HepG2 (cell line): Measurements from ENCODE around the gene ATG7. TPM values are rescaled to one million over a fixed set of nuclear protein-coding genes. Genes with fewer than 3 reads are reported as not detected.

ENCODE experiments used
- ATAC-seq: fragments of 200-7000 bp; cut with Tn5 transposase; 3 replicates; pipeline ENCODE4 v1.9.1; 2020; ENCODE audit warnings: mild to moderate bottlenecking, moderate library complexity
- BruUV-seq: library from RNA; stranded (reverse); fragments of 400-500 nt; replicated peaks from 2 replicates; lab custom pipeline; 2021; lab: Mats Ljungman, UMichigan
- CTCF ChIA-PET: fragments of 300-600 bp; formaldehyde crosslinking; extraction: SDS; loops from one replicate; lab custom pipeline; 2021; ENCODE audit warnings: low total read pairs, inconsistent platforms, low intra/inter-chr PET ratio; lab: Yijun Ruan, JAX
- POLR2A ChIA-PET: fragments of 350-600 bp; sonication (Branson Sonifier 250); formaldehyde crosslinking; loops from one replicate; lab custom pipeline; 2020; ENCODE audit warnings: antibody characterized with exemption, inconsistent platforms; lab: Yijun Ruan, JAX
- DNase-seq: peaks from one replicate; pipeline ENCODE4 v3.0.0-alpha.2; 2015; ENCODE audit warnings: low spot score
- FAIRE-seq: peaks from 3 replicates; lab custom pipeline; 2011; peaks lifted over from hg19 to GRCh38; lab: Jason Lieb, UNC
- H2AFZ ChIP-seq: one replicate; pipeline ENCODE4 v1.6.1; 2011; ENCODE audit warnings: low read length, inconsistent platforms
- H3K27ac ChIP-seq: fragments of 300-600 bp; 3 replicates; pipeline ENCODE4 v1.8.0; 2011; ENCODE audit warnings: mixed run types, mild to moderate bottlenecking, mixed read lengths, low read length, inconsistent platforms; ENCODE audit not compliant: insufficient read depth; ENCODE audit errors: extremely low read length
- H3K27me3 ChIP-seq, 2 experiments: fragments of 200-600 bp in 1 of 2; 2 replicates in 1 of 2; 3 replicates in 1 of 2; pipeline versions ENCODE4 v1.6.0 to v1.8.0; 2011; ENCODE audit warnings: low read length in 2 of 2, mild to moderate bottlenecking in 2 of 2, moderate library complexity in 2 of 2, inconsistent platforms in 1 of 2; ENCODE audit not compliant: insufficient read depth in 2 of 2, control insufficient read depth in 1 of 2
- H3K36me3 ChIP-seq, 2 experiments: fragments of 200-600 bp in 1 of 2; replicated peaks in 1 of 2; 2 replicates in 1 of 2; 3 replicates in 1 of 2; pipeline versions ENCODE4 v1.5.1 to v1.8.0; 2011; ENCODE audit warnings: low read length in 2 of 2, inconsistent platforms in 1 of 2; ENCODE audit not compliant: insufficient read depth in 2 of 2, control insufficient read depth in 1 of 2
- H3K4me1 ChIP-seq: 2 replicates; pipeline ENCODE4 v1.5.1; 2012; ENCODE audit warnings: low read length, inconsistent platforms; ENCODE audit not compliant: insufficient read depth
- H3K4me2 ChIP-seq: 2 replicates; pipeline ENCODE4 v1.6.0; 2011; ENCODE audit warnings: low read depth, low read length, inconsistent platforms
- H3K4me3 ChIP-seq, 3 experiments: fragments of 200-600 bp in 1 of 3; sonication (generic), shearing (Covaris generic) in 1 of 3; replicated peaks in 1 of 3; 2 replicates each; pipeline ENCODE4 v1.5.1; 2011 to 2016; ENCODE audit warnings: low read length in 3 of 3, inconsistent platforms in 2 of 3, low read depth in 2 of 3, mild to moderate bottlenecking in 2 of 3, control low read depth in 1 of 3, mixed read lengths in 1 of 3; ENCODE audit not compliant: insufficient read depth in 1 of 3
- H3K79me2 ChIP-seq: one replicate; pipeline ENCODE4 v1.6.1; 2011; ENCODE audit warnings: low read length, inconsistent platforms; ENCODE audit not compliant: insufficient read depth
- H3K9ac ChIP-seq: 2 replicates; pipeline ENCODE4 v1.6.0; 2011; ENCODE audit warnings: mild to moderate bottlenecking, low read depth, low read length, inconsistent platforms; ENCODE audit not compliant: insufficient read depth
- H3K9me3 ChIP-seq: 2 replicates; pipeline ENCODE4 v1.5.1; 2012; ENCODE audit warnings: mild to moderate bottlenecking, low read length
- H4K20me1 ChIP-seq: 2 replicates; pipeline ENCODE4 v1.6.0; 2011; ENCODE audit warnings: inconsistent platforms, mild to moderate bottlenecking, low read length, moderate library complexity; ENCODE audit not compliant: insufficient read depth
- AGO2 ChIP-seq: fragments of 200-400 bp; formaldehyde crosslinking; optimal IDR thresholded peaks from 2 replicates; pipeline ENCODE3; 2017; ENCODE audit warnings: mild to moderate bottlenecking, low read depth, low read length, moderate library complexity
- EHMT2 ChIP-seq: fragments of 200-600 bp; sonication (generic); IDR thresholded peaks from 2 replicates; pipeline ENCODE4 v1.7.0; 2017; ENCODE audit warnings: antibody characterized with exemption, low read depth, low read length, borderline replicate concordance
- FOXK2 ChIP-seq: fragments of 450-650 bp; IDR thresholded peaks from 2 replicates; pipeline ENCODE4 v1.6.1; 2016
- JARID2 ChIP-seq: sonication (generic); formaldehyde crosslinking; IDR thresholded peaks from 2 replicates; pipeline ENCODE4 v1.8.1; 2023; ENCODE audit warnings: missing genetic modification reagents, inconsistent platforms; ENCODE audit not compliant: insufficient replicate concordance
- PREB ChIP-seq: sonication (generic); formaldehyde crosslinking; IDR thresholded peaks from 2 replicates; pipeline ENCODE4 v1.4.0; 2020; ENCODE audit warnings: missing genetic modification reagents
- SMARCE1 ChIP-seq: fragments of 450-650 bp; IDR thresholded peaks from 2 replicates; pipeline ENCODE4 v1.6.1; 2017; ENCODE audit warnings: borderline replicate concordance
- TAF1 ChIP-seq: sonication (generic); formaldehyde crosslinking; IDR thresholded peaks from 2 replicates; pipeline ENCODE4 v1.4.0; 2020; ENCODE audit warnings: missing genetic modification reagents
- ZNF235 ChIP-seq: sonication (generic); formaldehyde crosslinking; IDR thresholded peaks from 2 replicates; pipeline ENCODE4 v1.8.1; 2023; ENCODE audit warnings: mild to moderate bottlenecking, missing genetic modification reagents, borderline replicate concordance
- ZNF550 ChIP-seq: sonication (generic); formaldehyde crosslinking; IDR thresholded peaks from 2 replicates; pipeline ENCODE4 v1.4.0; 2020; ENCODE audit warnings: mild to moderate bottlenecking, missing genetic modification reagents, borderline replicate concordance
- ZNF639 ChIP-seq: conservative IDR thresholded peaks from 2 replicates; pipeline ENCODE4 v1.6.1; 2018; ENCODE audit warnings: missing genetic modification reagents
- WGBS: methylation state at CpG from one replicate; pipeline ENCODE4 v1.1.6; 2017; ENCODE audit warnings: low lambda C conversion rate; 5-methylcytosine and 5-hydroxymethylcytosine counted together
- in situ Hi-C: cut with HindIII; loops from 2 replicates; pipeline ENCODE4 v1.10.0; 2017; ENCODE audit warnings: low pct_unique_long_range_greater_than_20kb; ENCODE audit not compliant: extremely low pct_ligation_motif_present
- intact Hi-C: fragments of 100-400 bp; cut with micrococcal nuclease; formaldehyde crosslinking; loops from one replicate; pipeline ENCODE4 v1.10.0; 2022; ENCODE audit not compliant: unreplicated experiment
- polyA plus RNA-seq, 8 experiments: library from polyadenylated mRNA; depleted of rRNA in 3 of 8; stranded (reverse) in 7 of 8; unstranded in 1 of 8; fragments of >200 nt; fragmentation: Illumina TruSeq in 4 of 8; extraction: Trizol in 4 of 8; gene quantifications; 2 replicates each; pipeline versions ENCODE4 v1.2.1 to v1.2.3, GENCODE V29; 2011 to 2016; ENCODE audit warnings: low read depth in 4 of 8, missing spikeins in 1 of 8, mixed read lengths in 1 of 8; ENCODE audit not compliant: insufficient read depth in 1 of 8
- total RNA-seq, 5 experiments: library from RNA; depleted of rRNA; stranded (reverse); fragments of >200 nt; fragmentation: Illumina TruSeq; extraction: Trizol; gene quantifications; 2 replicates each; pipeline ENCODE4 v1.2.3, GENCODE V29; 2016; ENCODE audit warnings: low read depth in 1 of 5

ATG7 gene
- total and polyA plus RNA-seq, 2 of the 13 experiments (the other 11 are each of a cell fraction or from before 2014, with no cell fraction given) = 7.8 to 22.1 TPM

- TF ChIP-seq ZNF639 (no peak), FOXK2 (no peak), JARID2 (no peak), SMARCE1 (no peak), PREB (CRISPR knock-in tag) (no peak)
Measured at GRCh38 chr3:11543141-11543947, 271.1 kb downstream of the ATG7 start (continued).

GRCh38 chr3:11543948-11544387 is 271.8 kb downstream of the ATG7 start:
- H3K9me3 ChIP-seq = no peaks in the 10 kb centered on the region
- no peak overlapping the region for H3K27ac ChIP-seq
- H3K27me3 ChIP-seq = no peaks in the 10 kb centered on the region
- no peak overlapping the region for H3K9ac ChIP-seq
- no peaks in the 10 kb centered on the region; a peak in 1 of 5 replicates for H3K36me3 ChIP-seq
- TF ChIP-seq ZNF550 (CRISPR knock-in tag) (no peak), AGO2 (peak; percentile 1), TAF1 (CRISPR knock-in tag) (no peak), EHMT2 (no peak), ZNF235 (CRISPR knock-in tag) (no peak)
- H3K4me3 ChIP-seq = no peak overlapping the region; a peak in 1 of 6 replicates
- no peaks in the 10 kb centered on the region for H3K79me2 ChIP-seq
- DNase-seq (no peak), ATAC-seq (peak; percentile 18), FAIRE-seq (no peak)
- H3K4me1 ChIP-seq = peaks cover 12% of the 10 kb centered on the region
- CTCF ChIA-PET = no interaction called here
- POLR2A ChIA-PET = no interaction called here
- peak overlapping the region; percentile 33; the same call in 1 of the 2 replicates for H3K4me2 ChIP-seq
- no TSS peak for BruUV-seq
- no peaks in the 10 kb centered on the region for H4K20me1 ChIP-seq
- intact Hi-C loops = no loop called here
- H2AFZ ChIP-seq = no peak overlapping the region
- no CpG with 5 or more reads among the region's 6 CpGs for WGBS
- in situ Hi-C loops = no loop called here
